Measurements from ENCODE around the gene SUGCT.
A peak's percentile ranks its signal among the peaks of the same experiment; 100 is the strongest.

Gene SUGCT

GRCh38 chr7:40542982-40543741 is 408.4 kb downstream of the SUGCT start:
- no peak for DNase-seq

- no peak for DNase-seq
Observed at GRCh38 chr7:40544221-40544723, 409.5 kb downstream of the SUGCT start.

- no peak for DNase-seq
Observed at GRCh38 chr7:40544871-40545303, 410.1 kb downstream of the SUGCT start.

GRCh38 chr7:40545739-40546138 is 410.9 kb downstream of the SUGCT start:
- DNase-seq: no peak

- DNase-seq: no peak
Observed at GRCh38 chr7:40546616-40547501, 412.1 kb downstream of the SUGCT start.

- DNase-seq: no peak
Observed at GRCh38 chr7:40549372-40550039, 414.7 kb downstream of the SUGCT start.

- DNase-seq: peak; percentile 0
Observed at GRCh38 chr7:40551685-40552576, 417.1 kb downstream of the SUGCT start.

GRCh38 chr7:40560672-40561071 is 425.9 kb downstream of the SUGCT start:
- no peak for DNase-seq

GRCh38 chr7:40566879-40567278 is 432.1 kb downstream of the SUGCT start:
- DNase-seq: no peak

GRCh38 chr7:40569326-40569725 is 434.5 kb downstream of the SUGCT start:
- no peak for DNase-seq

- no peak for DNase-seq
Observed at GRCh38 chr7:40570223-40570622, 435.4 kb downstream of the SUGCT start.

- no peak for DNase-seq
Observed at GRCh38 chr7:40571796-40572195, 437.0 kb downstream of the SUGCT start.

GRCh38 chr7:40572810-40573465 is 438.1 kb downstream of the SUGCT start:
- DNase-seq: no peak

GRCh38 chr7:40579401-40579800 is 444.6 kb downstream of the SUGCT start:
- no peak for DNase-seq

GRCh38 chr7:40580776-40581175 is 446.0 kb downstream of the SUGCT start:
- no peak for DNase-seq

GRCh38 chr7:40582539-40582938 is 447.7 kb downstream of the SUGCT start:
- no peak for DNase-seq

GRCh38 chr7:40583667-40584444 is 449.1 kb downstream of the SUGCT start:
- DNase-seq: no peak

GRCh38 chr7:40584667-40585433 is 450.0 kb downstream of the SUGCT start:
- DNase-seq: no peak

GRCh38 chr7:40586197-40586596 is 451.4 kb downstream of the SUGCT start:
- no peak for DNase-seq

GRCh38 chr7:40587419-40587818 is 452.6 kb downstream of the SUGCT start:
- DNase-seq: no peak
